Rectal smooth muscle tissue (tissue), 1 donor: ENCODE data around the gene MTARC1.

ENCODE experiments used
- H3K27ac ChIP-seq: one replicate; pipeline ENCODE4 v1.7.0; 2013; ENCODE audit warnings: low read depth, low read length, inconsistent platforms
- H3K27me3 ChIP-seq: one replicate; pipeline ENCODE4 v1.7.0; 2013; ENCODE audit warnings: low read length; ENCODE audit not compliant: control insufficient read depth, insufficient read depth
- H3K36me3 ChIP-seq: one replicate; pipeline ENCODE4 v1.7.0; 2013; ENCODE audit warnings: low read length; ENCODE audit not compliant: control insufficient read depth, insufficient read depth
- H3K4me1 ChIP-seq: one replicate; pipeline ENCODE4 v1.7.0; 2013; ENCODE audit warnings: low read length; ENCODE audit not compliant: control insufficient read depth, insufficient read depth
- H3K4me3 ChIP-seq: one replicate; pipeline ENCODE4 v1.7.0; 2013; ENCODE audit warnings: low read length
- H3K9ac ChIP-seq: one replicate; pipeline ENCODE4 v1.7.0; 2013; ENCODE audit warnings: low read length

Gene MTARC1

DNA sequence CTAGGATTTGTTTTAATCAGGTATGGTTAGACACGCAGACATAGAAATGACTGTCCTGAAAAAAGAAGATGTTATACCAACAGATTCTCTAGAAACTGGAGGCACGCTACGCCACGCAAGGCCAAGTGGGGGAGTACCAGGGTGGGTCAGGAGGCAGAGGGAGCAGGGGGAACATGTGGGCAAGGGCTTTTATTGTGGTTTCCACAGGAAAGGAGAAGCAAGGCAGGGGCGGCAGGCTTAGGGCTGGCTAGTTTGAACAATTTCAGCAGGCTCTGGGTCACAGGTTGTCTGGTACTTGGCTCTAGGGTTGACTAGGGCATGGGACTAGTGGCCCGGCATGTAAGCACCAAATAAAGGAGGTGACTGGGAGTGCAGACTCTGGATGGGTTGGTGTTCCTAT, 31.4 kb upstream of the MTARC1 start:
- H3K9ac ChIP-seq = no peak overlapping the region
- no peak overlapping the region for H3K27ac ChIP-seq
- H3K36me3 ChIP-seq = no peaks in the 10 kb centered on the region
- H3K4me1 ChIP-seq = no peaks in the 10 kb centered on the region
- no peaks in the 10 kb centered on the region for H3K27me3 ChIP-seq
- no peak overlapping the region for H3K4me3 ChIP-seq

DNA sequence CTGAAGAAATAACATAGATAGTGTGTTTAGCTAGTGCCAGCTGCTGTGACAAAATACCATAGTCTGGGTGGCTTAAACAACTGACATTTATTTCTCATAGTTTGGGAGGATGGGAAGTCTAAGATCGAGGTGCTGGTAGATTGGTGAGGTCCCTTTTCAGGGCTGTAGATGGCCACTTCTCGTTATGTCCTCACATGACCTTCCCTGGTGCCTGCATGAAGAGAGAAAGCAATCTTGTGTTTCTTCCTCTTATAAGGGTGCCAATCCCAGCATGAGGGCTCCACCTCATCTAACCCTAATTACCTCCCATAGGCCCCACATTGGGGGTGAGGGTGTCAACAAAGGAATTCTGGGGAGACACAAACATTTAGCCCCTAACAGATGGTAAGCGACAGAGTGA, 29.3 kb upstream of the MTARC1 start:
- no peaks in the 10 kb centered on the region for H3K36me3 ChIP-seq
- H3K27ac ChIP-seq = no peak overlapping the region
- H3K4me3 ChIP-seq = no peak overlapping the region
- H3K27me3 ChIP-seq = no peaks in the 10 kb centered on the region
- H3K4me1 ChIP-seq = no peaks in the 10 kb centered on the region
- H3K9ac ChIP-seq = no peak overlapping the region

DNA sequence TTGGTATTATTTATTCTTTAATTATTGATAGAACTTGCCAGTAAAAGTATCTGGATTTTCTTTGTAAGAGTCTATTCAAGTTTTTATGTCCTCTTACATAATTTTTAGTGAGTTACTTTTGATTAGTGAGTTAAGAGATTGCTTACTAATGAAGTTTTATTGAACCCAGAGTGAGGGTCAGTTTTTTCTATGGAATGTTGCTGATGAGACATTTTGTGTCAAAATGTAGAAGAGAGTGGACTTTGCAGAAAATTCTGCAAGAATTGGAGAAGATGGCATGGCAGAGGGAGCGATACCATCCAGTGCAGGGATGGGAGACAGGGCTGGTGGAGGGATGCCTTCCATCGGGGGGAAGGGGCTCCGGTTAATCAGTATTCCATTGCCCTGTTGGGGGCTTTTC, 27.6 kb upstream of the MTARC1 start:
- Histone ChIP-seq H3K27ac (no peak overlapping the region), H3K4me3 (no peak overlapping the region), H3K27me3 (no peaks in the 10 kb centered on the region), H3K9ac (no peak overlapping the region), H3K4me1 (no peaks in the 10 kb centered on the region), H3K36me3 (no peaks in the 10 kb centered on the region)

DNA sequence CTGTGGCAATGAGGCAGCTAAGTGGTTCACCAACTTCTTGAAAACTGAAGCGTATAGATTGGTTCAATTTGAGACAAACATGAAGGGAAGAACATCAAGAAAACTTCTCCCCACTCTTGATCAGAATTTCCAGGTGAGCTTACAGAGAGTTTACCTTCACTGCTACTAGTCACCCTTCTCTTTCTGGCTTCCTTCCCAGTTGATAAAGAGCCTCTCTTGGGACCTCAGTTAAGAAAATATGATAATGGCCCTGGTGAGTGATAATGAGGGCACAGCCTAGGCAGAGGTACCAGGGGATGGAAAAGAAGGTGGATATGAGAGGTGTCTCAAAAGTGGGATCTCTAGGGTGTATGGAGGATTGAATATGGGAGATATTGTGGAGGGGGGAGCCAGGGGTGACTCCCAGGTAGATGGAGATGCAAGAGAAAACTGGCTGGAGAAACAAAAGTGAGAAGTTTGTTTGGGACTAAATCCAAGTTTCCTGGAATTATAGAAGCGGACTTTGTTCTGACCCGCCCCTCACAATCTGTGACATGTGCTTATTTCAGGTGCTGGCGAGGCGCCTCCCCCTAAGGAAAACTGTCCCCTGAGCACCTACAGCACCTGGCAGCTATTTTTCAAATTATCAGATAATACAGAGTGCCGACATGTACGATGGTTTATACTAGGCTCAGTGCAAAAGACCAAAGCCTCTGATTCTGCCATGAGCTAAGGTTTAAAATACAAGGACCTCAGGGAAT, 24.9 kb upstream of the MTARC1 start:
- no peaks in the 10 kb centered on the region for H3K36me3 ChIP-seq
- no peaks in the 10 kb centered on the region for H3K4me1 ChIP-seq

DNA sequence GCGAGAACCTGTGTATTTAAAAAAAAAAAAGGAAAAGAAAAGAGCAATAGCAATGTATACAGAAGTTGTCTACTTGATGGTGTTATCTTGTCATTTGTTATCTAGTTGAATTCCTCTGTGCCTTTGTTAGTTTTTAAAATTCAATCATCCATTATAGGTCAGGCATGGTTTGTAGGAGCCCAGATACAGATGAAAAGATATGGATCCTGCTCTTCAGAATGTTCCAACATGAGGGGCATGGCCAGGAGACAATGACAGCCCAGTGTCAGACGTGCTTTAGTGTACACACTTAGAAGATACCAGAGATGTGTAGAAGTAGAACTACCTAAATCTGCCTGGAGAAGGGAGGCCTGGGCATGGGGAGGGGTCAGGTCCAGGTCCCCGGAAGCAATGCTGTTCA, 22.0 kb upstream of the MTARC1 start:
- H3K36me3 ChIP-seq = peaks cover 3% of the 10 kb centered on the region
- H3K27ac ChIP-seq = no peak overlapping the region
- H3K4me1 ChIP-seq = no peaks in the 10 kb centered on the region
- H3K9ac ChIP-seq = no peak overlapping the region
- no peak overlapping the region for H3K4me3 ChIP-seq
- no peaks in the 10 kb centered on the region for H3K27me3 ChIP-seq

More for the DNA sequence above, 24.9 kb upstream of the MTARC1 start:
- Histone ChIP-seq H3K27me3 (no peaks in the 10 kb centered on the region), H3K27ac (no peak overlapping the region), H3K9ac (no peak overlapping the region), H3K4me3 (no peak overlapping the region)

DNA sequence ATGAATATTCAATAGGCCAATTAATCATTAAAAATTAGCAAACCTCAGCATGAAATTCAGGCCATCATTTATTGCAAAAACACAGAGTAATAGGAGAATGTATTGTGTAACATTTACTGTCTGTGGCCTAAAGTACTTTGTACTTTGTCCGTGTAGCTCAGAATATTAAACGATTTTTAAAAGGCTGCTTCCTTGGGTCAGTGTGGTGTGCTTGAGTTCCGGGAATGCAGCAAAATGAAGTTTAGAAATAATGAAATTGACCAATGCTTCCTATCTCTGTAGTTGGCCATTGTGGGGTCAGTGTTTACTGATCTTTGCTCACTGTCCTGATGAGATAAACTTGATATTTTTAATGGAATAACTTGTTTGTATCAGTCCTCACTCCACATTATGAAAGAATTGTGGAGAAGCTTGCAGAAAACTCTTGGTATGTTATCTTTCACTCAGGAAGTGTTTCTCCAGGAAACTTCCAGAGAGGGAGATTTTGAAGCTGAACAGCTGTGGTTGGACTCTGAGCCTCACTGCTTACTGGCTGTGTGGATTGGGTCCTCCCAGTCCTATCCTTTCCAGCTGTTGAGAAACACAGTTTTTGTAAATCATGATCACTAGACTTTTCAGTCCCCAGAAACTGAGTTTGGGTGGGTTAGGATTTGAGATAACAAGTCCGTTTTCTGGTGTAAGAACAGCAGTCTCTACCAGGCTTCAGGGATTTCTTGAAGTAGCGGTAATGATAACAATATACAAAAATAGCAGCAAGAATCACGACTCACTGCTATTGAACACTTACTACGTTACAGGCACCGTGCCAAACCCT, 19.2 kb upstream of the MTARC1 start:
- Histone ChIP-seq H3K4me3 (no peak overlapping the region), H3K36me3 (peaks cover 10% of the 10 kb centered on the region), H3K4me1 (no peaks in the 10 kb centered on the region), H3K27me3 (no peaks in the 10 kb centered on the region), H3K9ac (no peak overlapping the region), H3K27ac (no peak overlapping the region)

DNA sequence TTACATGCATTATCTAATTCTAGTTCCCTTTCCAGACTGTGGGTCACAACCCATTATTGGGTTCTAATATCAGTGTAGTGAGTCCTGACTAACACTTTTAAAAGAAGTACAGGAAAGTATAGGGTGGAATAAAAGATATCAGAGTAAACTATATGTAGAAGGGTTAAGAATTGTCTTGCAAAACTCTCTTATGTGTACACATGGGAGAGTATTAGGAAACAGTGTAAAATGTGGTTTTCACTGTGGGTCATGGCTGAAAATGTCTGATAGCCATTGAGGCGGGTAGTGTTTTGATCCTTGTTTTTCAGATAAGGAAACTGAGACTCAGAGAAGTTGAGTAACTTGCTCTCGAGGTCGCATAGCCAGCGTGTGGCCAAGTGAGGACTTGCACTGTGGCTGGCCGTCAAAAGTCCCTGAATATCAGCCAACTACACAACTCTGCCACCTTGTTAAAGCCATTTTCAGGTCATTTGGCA, 18.5 kb upstream of the MTARC1 start:
- Histone ChIP-seq H3K27me3 (no peaks in the 10 kb centered on the region), H3K27ac (peak overlapping the region; percentile 28), H3K4me1 (no peaks in the 10 kb centered on the region), H3K4me3 (no peak overlapping the region), H3K9ac (no peak overlapping the region), H3K36me3 (peaks cover 10% of the 10 kb centered on the region)

DNA sequence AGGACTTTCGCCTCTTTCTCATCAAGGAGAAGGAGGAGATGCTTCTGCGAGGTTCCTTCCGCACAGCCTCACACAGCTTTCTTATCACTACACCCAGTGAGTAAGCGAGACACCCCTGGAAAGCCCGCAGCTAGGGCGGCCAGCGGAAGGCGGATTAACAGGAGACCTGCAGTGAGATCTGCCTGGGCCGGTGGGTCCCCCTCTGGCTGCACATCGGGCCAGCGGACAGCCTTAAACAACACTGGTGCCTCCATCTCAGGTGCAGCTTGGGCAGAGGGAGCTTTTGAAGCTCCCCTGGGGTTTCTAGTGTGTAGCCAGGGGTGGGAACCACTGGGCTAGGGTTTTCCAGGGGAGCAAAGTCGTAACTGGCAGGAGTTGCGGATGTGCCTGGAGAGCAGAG, 17.5 kb upstream of the MTARC1 start:
- H3K9ac ChIP-seq = no peak overlapping the region

DNA sequence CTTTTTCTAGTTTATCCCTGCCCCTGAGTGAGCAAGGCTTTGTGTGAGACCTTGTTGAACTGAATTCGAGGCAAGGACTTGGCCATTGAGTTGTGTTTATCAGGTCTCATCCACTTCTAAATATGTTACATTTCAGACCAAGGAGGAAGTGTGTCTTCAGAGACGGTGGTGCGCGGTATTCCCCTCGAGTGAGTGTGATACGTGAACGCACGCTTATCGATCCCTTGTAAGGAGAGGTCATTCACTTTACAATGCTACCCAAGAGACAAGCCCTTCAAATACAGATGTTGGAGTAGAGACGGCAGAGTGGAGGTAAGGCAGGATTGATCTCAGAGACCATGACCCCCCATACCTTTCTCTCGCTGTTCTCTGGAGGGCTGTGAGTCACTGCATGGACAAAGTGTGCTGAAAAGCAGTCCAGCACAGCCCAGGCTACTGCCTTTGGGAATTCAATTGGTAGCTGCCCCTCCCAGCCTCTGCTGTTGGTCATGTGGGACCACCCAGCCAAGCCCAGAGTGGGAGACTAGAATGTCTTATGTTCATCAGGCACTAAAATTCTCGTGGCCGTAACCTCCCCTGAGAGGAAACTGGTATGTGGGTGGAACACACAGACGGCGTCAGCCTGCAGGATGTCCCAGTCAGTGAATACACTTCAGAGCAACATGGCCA, 16.3 kb upstream of the MTARC1 start:
- H3K4me1 ChIP-seq = no peaks in the 10 kb centered on the region
- peaks cover 10% of the 10 kb centered on the region for H3K36me3 ChIP-seq
- no peak overlapping the region for H3K4me3 ChIP-seq
- H3K9ac ChIP-seq = no peak overlapping the region
- H3K27ac ChIP-seq = no peak overlapping the region
- H3K27me3 ChIP-seq = no peaks in the 10 kb centered on the region

More for the DNA sequence above, 17.5 kb upstream of the MTARC1 start:
- Histone ChIP-seq H3K36me3 (peaks cover 10% of the 10 kb centered on the region), H3K4me1 (no peaks in the 10 kb centered on the region), H3K4me3 (no peak overlapping the region), H3K27me3 (no peaks in the 10 kb centered on the region), H3K27ac (no peak overlapping the region)

DNA sequence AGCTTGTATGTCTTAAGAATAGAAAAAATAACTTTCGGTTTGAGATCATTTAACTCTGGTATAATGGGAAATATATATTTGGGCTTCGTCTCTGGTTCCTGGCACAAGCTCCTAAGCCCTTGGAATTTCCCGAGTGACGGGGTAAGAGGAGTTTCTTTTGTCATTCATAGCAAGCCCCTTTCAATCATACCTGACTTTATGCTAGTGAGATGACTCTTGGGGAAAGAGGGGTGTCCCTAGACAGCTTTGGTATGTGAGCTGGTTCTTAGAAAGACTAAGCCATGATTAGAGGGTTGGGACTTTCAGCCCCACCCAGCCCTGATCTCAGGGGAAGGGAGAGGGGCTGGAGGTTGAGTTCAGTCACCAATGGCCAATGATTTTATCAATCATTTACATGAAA, 13.9 kb upstream of the MTARC1 start:
- Histone ChIP-seq H3K4me3 (no peak overlapping the region), H3K4me1 (no peaks in the 10 kb centered on the region), H3K9ac (no peak overlapping the region), H3K36me3 (peaks cover 10% of the 10 kb centered on the region), H3K27me3 (no peaks in the 10 kb centered on the region), H3K27ac (no peak overlapping the region)

DNA sequence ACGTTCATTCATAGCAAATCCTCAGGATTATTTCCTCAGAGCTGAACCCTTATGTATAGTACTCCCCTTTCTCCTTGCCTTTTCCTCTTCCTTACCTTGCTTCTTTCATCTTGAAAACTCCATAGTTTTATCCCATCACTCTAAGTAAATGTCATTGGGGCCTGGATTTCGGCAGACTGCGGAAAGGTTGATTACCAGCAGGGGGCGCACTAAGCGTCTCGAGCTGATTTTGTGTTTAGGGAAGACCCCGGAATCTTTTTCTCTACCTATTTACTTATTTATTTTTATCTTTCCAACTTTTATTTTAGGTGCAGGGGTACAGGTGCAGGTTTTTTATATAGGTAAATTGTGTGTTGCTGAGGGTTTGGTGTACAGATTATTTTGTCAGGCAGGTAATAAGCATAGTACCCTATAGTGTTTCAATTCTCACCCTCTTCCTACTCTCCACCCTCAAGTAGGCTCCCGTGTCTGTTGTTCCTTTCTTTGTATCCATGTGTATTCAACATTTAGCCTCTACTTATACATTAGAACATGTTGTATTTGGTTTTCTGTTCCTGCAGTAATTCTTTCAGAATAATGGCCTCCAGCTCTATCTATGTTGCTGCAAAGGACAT, 11.4 kb upstream of the MTARC1 start:
- Histone ChIP-seq H3K36me3 (peaks cover 11% of the 10 kb centered on the region), H3K4me3 (no peak overlapping the region)

DNA sequence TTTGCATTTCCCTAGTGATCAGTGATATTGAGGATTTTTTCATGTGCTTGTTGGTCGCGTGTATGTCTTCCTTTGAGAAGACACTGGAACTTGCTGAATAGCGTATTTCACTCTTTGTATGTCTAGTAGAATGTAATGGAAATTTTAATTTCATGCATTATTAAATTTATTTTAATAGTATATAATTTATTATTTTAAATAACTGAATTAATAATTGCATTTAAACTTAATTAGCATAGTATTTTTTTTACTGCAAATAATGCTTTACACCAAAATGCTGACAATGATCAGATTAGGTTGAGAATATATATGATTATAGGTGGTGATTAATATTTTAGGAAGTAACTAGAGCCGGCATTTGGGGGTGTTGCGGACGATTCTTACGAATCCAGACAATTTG, 10.5 kb upstream of the MTARC1 start:
- Histone ChIP-seq H3K9ac (no peak overlapping the region), H3K27ac (no peak overlapping the region), H3K36me3 (peaks cover 5% of the 10 kb centered on the region), H3K27me3 (no peaks in the 10 kb centered on the region), H3K4me3 (no peak overlapping the region), H3K4me1 (no peaks in the 10 kb centered on the region)

More for the DNA sequence above, 11.4 kb upstream of the MTARC1 start:
- Histone ChIP-seq H3K27ac (no peak overlapping the region), H3K27me3 (no peaks in the 10 kb centered on the region), H3K4me1 (no peaks in the 10 kb centered on the region), H3K9ac (no peak overlapping the region)
